Fibroblast of the aortic adventitia (primary cell): ENCODE measurements around the gene ZCCHC12. TPM values are rescaled to one million over a fixed set of nuclear protein-coding genes. Genes with fewer than 3 reads are reported as not detected.
A peak's percentile ranks its signal among the peaks of the same experiment; 100 is the strongest.

ENCODE experiments used
- DNase-seq: peaks from one replicate; pipeline ENCODE4 v3.0.0-alpha.2; 2010; ENCODE audit warnings: low read depth
- H3K4me3 ChIP-seq: 2 replicates; pipeline ENCODE4 v1.5.1; 2011; ENCODE audit warnings: low read depth, mild to moderate bottlenecking, control low read depth, low read length, moderate library complexity
- CTCF ChIP-seq: IDR thresholded peaks from 2 replicates; pipeline ENCODE4 v1.5.1; 2011; ENCODE audit warnings: mild to moderate bottlenecking, low read length, control low read depth, inconsistent platforms; ENCODE audit not compliant: insufficient read depth
- total RNA-seq: library from RNA; depleted of rRNA; stranded (reverse); fragments of >200 nt; gene quantifications from 2 replicates; pipeline ENCODE4 v1.2.3, GENCODE V29; 2012; ENCODE audit warnings: low replicate concordance

ZCCHC12 gene
- total RNA-seq, result not detected in 2 replicates

GRCh38 chrX:118823263-118824172 lies at the start of gene ZCCHC12:
Gene ZCCHC12 (plus strand): TSS chrX:118823824. CDS start chrX:118825245, 1,421 bp downstream.
- H3K4me3 ChIP-seq, result peak within 1 kb of the TSS; percentile 31
- peak; percentile 26 for DNase-seq
- no peak for TF ChIP-seq CTCF

- no peak for DNase-seq
- H3K4me3 ChIP-seq, result no peak overlapping the region
- TF ChIP-seq CTCF, result no peak
Measured at GRCh38 chrX:118779581-118779980, 44.0 kb upstream of the ZCCHC12 start.

GRCh38 chrX:118780509-118780908 lies 43.1 kb upstream of the ZCCHC12 start:
- TF ChIP-seq CTCF, result no peak
- H3K4me3 ChIP-seq, result no peak overlapping the region
- peak; percentile 22 for DNase-seq

GRCh38 chrX:118780911-118781310 lies 42.7 kb upstream of the ZCCHC12 start:
- TF ChIP-seq CTCF, result no peak
- DNase-seq, result peak; percentile 56
- no peak overlapping the region for H3K4me3 ChIP-seq

GRCh38 chrX:118795528-118796280 lies 27.9 kb upstream of the ZCCHC12 start:
- H3K4me3 ChIP-seq, result no peak overlapping the region
- no peak for TF ChIP-seq CTCF
- peak; percentile 7 for DNase-seq

- H3K4me3 ChIP-seq, result no peak overlapping the region
- DNase-seq, result peak; percentile 63
- no peak for TF ChIP-seq CTCF
Measured at GRCh38 chrX:118802857-118803256, 20.8 kb upstream of the ZCCHC12 start.
